Suprapubic skin (tissue), 4 donors: ENCODE measurements around the gene IPO5. TPM values are rescaled to one million over a fixed set of nuclear protein-coding genes. Genes with fewer than 3 reads are reported as not detected.

Experiments
- DNase-seq, 2 donors: peaks; one replicate each; pipeline ENCODE4 v3.0.0-alpha.2; 2019; ENCODE audit warnings: low spot score in 2 of 2
- H3K27ac ChIP-seq: fragments of 200-600 bp; sonication (generic); one replicate; pipeline ENCODE4 v1.5.1; 2019
- H3K27me3 ChIP-seq: fragments of 200-600 bp; sonication (generic); one replicate; pipeline ENCODE4 v1.5.1; 2019
- H3K36me3 ChIP-seq: fragments of 200-600 bp; sonication (generic); one replicate; pipeline ENCODE4 v1.5.1; 2019
- H3K4me1 ChIP-seq: fragments of 200-600 bp; sonication (generic); one replicate; pipeline ENCODE4 v1.5.1; 2019
- H3K4me3 ChIP-seq: fragments of 200-600 bp; sonication (generic); one replicate; pipeline ENCODE4 v1.5.1; 2019; ENCODE audit warnings: mild to moderate bottlenecking
- H3K9me3 ChIP-seq: fragments of 200-600 bp; sonication (generic); one replicate; pipeline ENCODE4 v1.5.1; 2019
- CTCF ChIP-seq, 2 donors: fragments of 200-600 bp in 1 of 2; fragments of 450-650 bp in 1 of 2; sonication (generic) in 1 of 2; IDR thresholded peaks; one replicate each; pipeline ENCODE4 v1.5.1; 2016 to 2019; ENCODE audit warnings: antibody characterized with exemption in 2 of 2, mild to moderate bottlenecking in 1 of 2, moderate library complexity in 1 of 2
- EP300 ChIP-seq: sonication (generic); formaldehyde crosslinking; IDR thresholded peaks from one replicate; pipeline ENCODE4 v1.6.1; 2017; ENCODE audit warnings: antibody characterized with exemption
- POLR2A ChIP-seq, 2 donors: fragments of 450-650 bp; IDR thresholded peaks; one replicate each; pipeline ENCODE4 v1.6.1; 2017; ENCODE audit warnings: antibody characterized with exemption in 2 of 2, mild to moderate bottlenecking in 2 of 2, moderate library complexity in 2 of 2
- POLR2AphosphoS5 ChIP-seq, 3 donors: sonication (generic); formaldehyde crosslinking; IDR thresholded peaks; one replicate each; pipeline ENCODE4 v1.6.1; 2017; ENCODE audit warnings: antibody characterized with exemption in 3 of 3
- WGBS: methylation state at CpG from one replicate; pipeline ENCODE4 v1.1.5; 2018; 5-methylcytosine and 5-hydroxymethylcytosine counted together
- total RNA-seq, 4 donors: library from RNA; depleted of rRNA; stranded (reverse); fragments of >200 nt; gene quantifications; one replicate each; pipeline ENCODE4 v1.1.0, GENCODE V29; 2016

IPO5 gene
- total RNA-seq, 4 donors from 2014 or later, result 78.8 to 93.8 (median 82.4) TPM

- peaks cover 92% of the 10 kb centered on the region for H3K36me3 ChIP-seq
- H3K4me3 ChIP-seq, result no peak overlapping the region
- no peak for TF ChIP-seq EP300
- no peak for TF ChIP-seq CTCF (IDR thresholded peaks at IDR 0.05)
- no peak for TF ChIP-seq POLR2A (IDR thresholded peaks at IDR 0.05)
- TF ChIP-seq POLR2AphosphoS5 (IDR thresholded peaks at IDR 0.05), result no peak
- H3K4me1 ChIP-seq, result no peaks in the 10 kb centered on the region
- no peaks in the 10 kb centered on the region for H3K27me3 ChIP-seq
- H3K27ac ChIP-seq, result no peak overlapping the region
- H3K9me3 ChIP-seq, result no peaks in the 10 kb centered on the region
- DNase-seq, result no peak
These were observed 61.3 kb downstream of the IPO5 start for GRCh38 chr13:98014766-98015165.

GRCh38 chr13:98018293-98018692 is 64.8 kb downstream of the IPO5 start:
- no peaks in the 10 kb centered on the region for H3K27me3 ChIP-seq
- peaks cover 8% of the 10 kb centered on the region for H3K4me1 ChIP-seq
- DNase-seq, result no peak
- no peak overlapping the region for H3K27ac ChIP-seq
- no peaks in the 10 kb centered on the region for H3K9me3 ChIP-seq
- TF ChIP-seq POLR2AphosphoS5 (IDR thresholded peaks at IDR 0.05) (no peak), CTCF (IDR thresholded peaks at IDR 0.05) (no peak), POLR2A (IDR thresholded peaks at IDR 0.05) (no peak), EP300 (no peak)
- no peak overlapping the region for H3K4me3 ChIP-seq
- peaks cover 75% of the 10 kb centered on the region for H3K36me3 ChIP-seq
- 88% methylated on average over 4 of the region's 4 CpGs for WGBS

- H3K36me3 ChIP-seq, result peaks cover 72% of the 10 kb centered on the region
These were observed 65.7 kb downstream of the IPO5 start for GRCh38 chr13:98019186-98019585.

GRCh38 chr13:98020271-98020670 is 66.8 kb downstream of the IPO5 start:
- no peak for DNase-seq
- H3K27ac ChIP-seq, result no peak overlapping the region
- H3K9me3 ChIP-seq, result no peaks in the 10 kb centered on the region
- 93% methylated on average over 3 of the region's 3 CpGs for WGBS
- H3K27me3 ChIP-seq, result no peaks in the 10 kb centered on the region
- H3K4me1 ChIP-seq, result peaks cover 8% of the 10 kb centered on the region
- H3K36me3 ChIP-seq, result peaks cover 63% of the 10 kb centered on the region
- no peak for TF ChIP-seq EP300
- no peak for TF ChIP-seq POLR2A (IDR thresholded peaks at IDR 0.05)
- TF ChIP-seq POLR2AphosphoS5 (IDR thresholded peaks at IDR 0.05), result no peak
- TF ChIP-seq CTCF (IDR thresholded peaks at IDR 0.05), result no peak
- H3K4me3 ChIP-seq, result no peak overlapping the region

More at GRCh38 chr13:98019186-98019585, 65.7 kb downstream of the IPO5 start:
- no peaks in the 10 kb centered on the region for H3K27me3 ChIP-seq
- H3K9me3 ChIP-seq, result no peaks in the 10 kb centered on the region
- peaks cover 8% of the 10 kb centered on the region for H3K4me1 ChIP-seq
- no peak for TF ChIP-seq CTCF (IDR thresholded peaks at IDR 0.05)
- TF ChIP-seq POLR2AphosphoS5 (IDR thresholded peaks at IDR 0.05), result no peak
- no peak for TF ChIP-seq EP300
- TF ChIP-seq POLR2A (IDR thresholded peaks at IDR 0.05), result no peak
- 88% methylated on average over 4 of the region's 4 CpGs for WGBS
- no peak overlapping the region for H3K4me3 ChIP-seq
- no peak for DNase-seq
- no peak overlapping the region for H3K27ac ChIP-seq

- DNase-seq, result no peak
- peak overlapping the region; percentile 42 for H3K27ac ChIP-seq
These were observed 68.7 kb downstream of the IPO5 start for GRCh38 chr13:98022210-98022609.

More at GRCh38 chr13:98022210-98022609, 68.7 kb downstream of the IPO5 start:
- H3K36me3 ChIP-seq, result peaks cover 50% of the 10 kb centered on the region
- 23% methylated on average over 1 of the region's 1 CpG for WGBS
- H3K4me1 ChIP-seq, result peaks cover 8% of the 10 kb centered on the region
- H3K27me3 ChIP-seq, result no peaks in the 10 kb centered on the region
- H3K9me3 ChIP-seq, result no peaks in the 10 kb centered on the region
- H3K4me3 ChIP-seq, result no peak overlapping the region
- no peak for TF ChIP-seq POLR2AphosphoS5 (IDR thresholded peaks at IDR 0.05)
- no peak for TF ChIP-seq CTCF (IDR thresholded peaks at IDR 0.05)
- TF ChIP-seq POLR2A (IDR thresholded peaks at IDR 0.05), result no peak
- no peak for TF ChIP-seq EP300
